IPS DF 4.7 (cell line): ENCODE data around the gene FAP.

ENCODE experiments used
- DNase-seq: peaks from one replicate; pipeline ENCODE4 v3.0.0-alpha.2; 2013; ENCODE audit warnings: low spot score; ENCODE audit errors: extremely low read depth

Gene FAP

GRCh38 chr2:162243294-162243693, at the start of gene FAP:
TSS of gene FAP (minus strand) at chr2:162243445. CDS start at chr2:162243327, 118 bp downstream.
- DNase-seq: no peak

GRCh38 chr2:162291748-162292147, 48.5 kb upstream of the FAP start:
- no peak for DNase-seq

GRCh38 chr2:162282765-162283425, 39.6 kb upstream of the FAP start:
- DNase-seq: no peak

GRCh38 chr2:162280654-162281053, 37.4 kb upstream of the FAP start:
- no peak for DNase-seq

- DNase-seq: no peak
Measured at GRCh38 chr2:162277381-162277780, 34.1 kb upstream of the FAP start.

- DNase-seq: no peak
Measured at GRCh38 chr2:162267996-162268395, 24.8 kb upstream of the FAP start.

- DNase-seq: no peak
Measured at GRCh38 chr2:162267496-162267895, 24.3 kb upstream of the FAP start.

- no peak for DNase-seq
Measured at GRCh38 chr2:162266460-162266760, 23.2 kb upstream of the FAP start.

- no peak for DNase-seq
Measured at GRCh38 chr2:162265666-162266459, 22.6 kb upstream of the FAP start.

- no peak for DNase-seq
Measured at GRCh38 chr2:162261032-162261945, 18.0 kb upstream of the FAP start.

- DNase-seq: no peak
Measured at GRCh38 chr2:162258686-162259085, 15.4 kb upstream of the FAP start.

GRCh38 chr2:162258169-162258568, 14.9 kb upstream of the FAP start:
- DNase-seq: no peak

- DNase-seq: no peak
Measured at GRCh38 chr2:162257425-162257824, 14.2 kb upstream of the FAP start.

- no peak for DNase-seq
Measured at GRCh38 chr2:162256591-162256991, 13.3 kb upstream of the FAP start.

GRCh38 chr2:162254236-162254871, 11.1 kb upstream of the FAP start:
- no peak for DNase-seq

- no peak for DNase-seq
Measured at GRCh38 chr2:162253435-162253834, 10.2 kb upstream of the FAP start.

GRCh38 chr2:162252153-162252552, 8.9 kb upstream of the FAP start:
- DNase-seq: no peak

- no peak for DNase-seq
Measured at GRCh38 chr2:162245781-162246180, 2.5 kb upstream of the FAP start.

- DNase-seq: no peak
Measured at GRCh38 chr2:162245061-162245460, 1.8 kb upstream of the FAP start.

- DNase-seq: no peak
Measured at GRCh38 chr2:162244541-162245031, 1.3 kb upstream of the FAP start.

- no peak for DNase-seq
Measured at GRCh38 chr2:162243715-162244114, 470 bp upstream of the FAP start.
